Activated T-cell treated with anti-CD3 and anti-CD28 coated beads for 24 hours (primary cell): ENCODE data around the gene TRIM14.
"Not testable (repeated sequence)": the region's sequence is repeated elsewhere in the genome, so short reads cannot be mapped to it uniquely, and the experiment has no call there.

Experiments
- DNase-seq: peaks from one replicate; pipeline ENCODE4 v3.0.0-alpha.2; 2020; ENCODE audit warnings: low read depth

Gene TRIM14

GRCh38 chr9:98081477-98082219, 37.4 kb downstream of the TRIM14 start:
- no peak for DNase-seq

- DNase-seq: no peak
These were observed 38.2 kb downstream of the TRIM14 start for GRCh38 chr9:98080780-98081179.

DNA sequence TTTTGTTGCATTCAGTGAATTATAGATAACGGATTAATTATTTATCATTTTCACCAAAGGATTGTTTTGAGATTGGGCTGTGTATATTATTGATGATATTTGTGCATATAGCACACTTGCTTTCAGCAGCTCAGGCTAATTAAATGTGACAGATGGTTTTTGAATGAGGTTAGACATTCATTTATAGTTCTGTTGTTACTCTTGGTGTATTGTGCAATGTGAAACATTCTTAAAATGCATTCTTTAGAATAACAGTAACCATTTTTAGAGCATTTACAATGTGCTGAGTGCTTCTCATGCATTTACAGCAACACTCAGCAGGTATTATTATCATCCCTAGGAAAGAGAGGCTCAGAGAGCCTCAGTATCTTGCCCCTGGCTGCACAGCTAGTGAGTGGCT, 38.7 kb downstream of the TRIM14 start:
- no peak for DNase-seq

- DNase-seq: no peak
These were observed 40.1 kb downstream of the TRIM14 start for GRCh38 chr9:98078895-98079294.

DNA sequence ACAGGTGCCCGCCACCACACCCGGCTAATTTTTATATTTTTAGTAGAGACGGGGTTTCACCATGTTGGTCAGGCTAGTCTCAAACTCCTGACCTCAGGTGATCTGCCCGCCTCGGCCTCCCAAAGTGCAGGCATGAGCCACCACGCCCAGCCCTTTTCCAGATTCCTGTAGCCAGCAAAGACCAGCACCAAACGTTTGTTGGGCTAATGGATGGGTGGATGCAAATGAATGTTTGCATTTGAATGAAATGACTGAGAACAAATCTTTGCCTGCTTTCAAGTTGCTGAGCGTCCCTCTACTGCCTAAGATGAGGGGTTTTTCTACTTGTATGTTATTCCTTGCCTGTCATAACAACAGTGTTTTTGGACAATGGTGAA, 42.5 kb downstream of the TRIM14 start:
- not testable (repeated sequence) for DNase-seq

- DNase-seq: no peak
These were observed 43.7 kb downstream of the TRIM14 start for GRCh38 chr9:98075332-98075805.

GRCh38 chr9:98074115-98074990, 44.7 kb downstream of the TRIM14 start:
- DNase-seq: peak; percentile 54

GRCh38 chr9:98071737-98072136, 47.3 kb downstream of the TRIM14 start:
- DNase-seq: no peak

DNA sequence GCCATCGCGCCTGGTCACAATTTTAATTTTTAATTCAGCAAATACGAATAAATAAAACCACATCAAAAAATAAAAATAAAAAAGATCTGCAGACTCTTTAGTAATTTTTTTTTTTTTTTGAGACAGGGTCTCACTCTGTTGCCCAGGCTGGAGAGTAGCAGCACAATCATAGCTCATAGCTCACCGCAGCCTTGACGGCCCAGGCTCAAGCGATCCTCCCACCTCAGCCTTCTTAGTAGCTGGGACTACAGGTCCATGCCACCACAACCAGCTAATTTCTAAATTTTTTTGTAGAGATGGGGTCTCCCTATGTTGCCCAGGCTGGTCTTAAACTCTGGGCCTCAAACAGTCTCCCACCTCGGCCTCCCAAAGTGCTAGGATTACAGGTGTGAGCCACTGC, 48.3 kb downstream of the TRIM14 start:
- DNase-seq: no peak

GRCh38 chr9:98069551-98069950, 49.5 kb downstream of the TRIM14 start:
- no peak for DNase-seq

DNA sequence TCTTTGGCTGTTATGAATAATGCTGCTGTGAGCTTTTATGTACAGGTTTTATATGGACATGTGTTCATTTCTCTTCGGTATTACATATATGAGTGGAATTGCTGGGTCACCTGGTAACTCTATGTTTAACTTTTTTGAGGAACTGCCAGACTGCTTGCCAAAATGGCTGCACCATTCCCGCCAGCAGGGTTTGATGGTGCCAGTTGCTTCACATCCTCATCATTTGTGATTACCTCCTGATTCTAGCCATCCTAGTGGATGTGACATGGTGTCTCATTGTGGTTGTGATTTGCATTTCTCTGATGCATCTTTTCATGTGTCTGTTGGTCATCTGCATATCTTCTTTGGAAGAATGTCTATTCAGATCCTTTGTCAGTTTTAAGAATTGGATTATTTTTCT, 51.8 kb downstream of the TRIM14 start:
- DNase-seq: no peak

- no peak for DNase-seq
These were observed 52.8 kb downstream of the TRIM14 start for GRCh38 chr9:98066235-98066634.

DNA sequence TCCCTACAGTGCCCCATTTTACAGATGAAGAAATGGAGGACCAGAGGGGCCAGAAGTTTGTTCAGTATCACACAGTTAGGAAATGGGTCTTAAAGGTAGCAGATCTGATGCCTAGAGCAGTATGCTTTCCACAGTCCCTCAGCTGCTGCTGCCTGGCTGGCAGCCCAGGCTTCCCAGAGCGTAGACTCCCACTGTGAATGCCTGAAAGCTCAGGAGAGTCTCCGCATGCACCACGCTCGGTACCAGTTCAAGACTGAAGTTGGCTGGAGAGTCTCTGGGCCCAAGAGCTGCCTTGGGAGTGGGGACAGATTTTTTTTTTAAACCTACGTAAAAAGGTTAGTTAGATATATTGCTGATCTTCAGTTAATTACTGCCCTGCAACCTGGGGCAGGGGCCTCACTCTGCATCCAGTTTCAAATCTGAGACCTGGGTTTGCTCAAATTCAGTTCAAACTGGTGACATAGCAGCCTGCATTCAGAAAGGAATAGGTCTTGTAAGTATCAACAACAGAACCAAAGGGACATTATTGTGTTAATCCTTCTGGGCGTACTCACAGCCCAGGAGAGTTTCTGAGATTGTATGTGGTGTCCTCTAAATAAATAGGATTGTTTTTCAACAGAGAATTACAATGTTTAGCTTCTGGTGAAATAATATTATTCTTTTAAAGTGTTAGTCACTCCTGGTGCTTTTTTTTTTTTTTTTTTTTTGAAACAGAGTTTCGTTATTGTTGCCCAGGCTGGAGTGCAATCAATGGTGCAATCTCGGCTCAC, 54.2 kb downstream of the TRIM14 start:
- no peak for DNase-seq

GRCh38 chr9:98062161-98062560, 56.9 kb downstream of the TRIM14 start:
- no peak for DNase-seq

DNA sequence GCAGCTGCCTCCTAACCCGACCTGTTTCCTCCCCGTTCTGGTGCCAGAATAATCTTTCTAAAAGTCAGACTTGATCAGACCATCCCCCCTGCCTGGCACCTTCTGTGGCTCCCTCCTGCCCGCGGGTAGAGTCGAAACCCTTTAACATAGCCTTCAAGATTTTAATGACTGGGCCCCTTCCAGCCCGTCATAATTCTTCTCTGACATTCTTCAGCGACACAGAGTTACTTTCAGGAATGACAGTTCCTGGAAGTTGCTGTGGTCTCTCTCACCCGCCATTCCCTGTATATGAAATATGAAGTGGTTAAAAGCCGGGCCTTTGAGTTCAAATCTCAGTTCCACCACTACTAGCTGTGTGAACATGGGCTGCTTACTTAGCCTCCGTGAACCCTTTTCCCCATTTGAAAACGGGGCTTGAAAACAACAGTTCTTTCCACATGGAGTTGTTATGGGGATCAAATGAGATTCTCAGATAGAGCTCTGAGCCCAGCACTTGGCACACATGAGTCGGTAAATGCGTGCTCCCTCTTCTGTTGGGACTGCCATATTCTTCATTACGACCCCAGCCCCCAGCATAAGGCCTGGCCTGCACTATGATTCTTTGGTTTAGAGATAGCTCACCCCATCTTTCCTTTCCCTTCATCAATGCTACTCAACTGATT, 61.8 kb downstream of the TRIM14 start:
- no peak for DNase-seq

DNA sequence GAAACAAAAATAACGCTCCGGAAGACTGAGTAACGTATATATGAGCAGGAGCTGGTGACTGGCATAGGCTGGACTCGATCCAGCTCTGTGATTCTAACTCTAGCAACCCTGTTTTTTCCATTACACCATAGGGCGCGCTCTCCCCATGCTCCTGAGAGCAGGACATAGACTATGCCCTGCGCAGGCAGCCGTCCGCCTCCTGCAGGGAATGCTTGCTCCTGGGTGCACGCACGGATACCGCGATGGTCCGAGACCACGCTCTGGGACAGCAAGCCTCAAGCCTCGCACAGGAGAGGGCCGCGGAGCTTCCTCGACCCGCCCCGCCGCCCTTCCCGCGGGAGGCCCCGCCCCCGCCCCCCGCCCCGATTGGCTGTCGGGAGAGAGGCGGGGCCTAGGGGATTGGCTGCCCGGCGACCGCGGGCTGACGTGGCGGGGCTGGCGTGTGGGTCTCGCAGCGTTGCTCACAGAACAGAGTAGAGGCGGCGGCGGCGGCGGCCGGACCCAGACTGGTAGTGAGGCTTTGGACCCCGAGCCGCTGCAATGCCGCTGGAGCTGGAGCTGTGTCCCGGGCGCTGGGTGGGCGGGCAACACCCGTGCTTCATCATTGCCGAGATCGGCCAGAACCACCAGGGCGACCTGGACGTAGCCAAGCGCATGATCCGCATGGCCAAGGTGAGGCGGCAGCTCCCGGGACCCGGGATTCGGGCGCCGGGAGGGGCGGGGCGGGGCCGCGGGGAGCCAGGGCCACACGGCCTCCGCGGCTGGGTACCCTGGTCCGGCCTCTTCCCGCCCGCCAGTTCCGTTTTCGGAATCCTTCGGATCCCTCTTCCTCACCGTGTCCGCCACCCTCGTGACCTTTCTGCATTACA, 62.5 kb downstream of the TRIM14 start, which contains the start of gene NANS:
NANS (plus strand) TSS at position 464 of the 869 bp plus-strand sequence; CDS start at position 541, 77 bp downstream.
- peak; percentile 87 for DNase-seq

GRCh38 chr9:98054376-98054951, 64.6 kb downstream of the TRIM14 start:
- no peak for DNase-seq

DNA sequence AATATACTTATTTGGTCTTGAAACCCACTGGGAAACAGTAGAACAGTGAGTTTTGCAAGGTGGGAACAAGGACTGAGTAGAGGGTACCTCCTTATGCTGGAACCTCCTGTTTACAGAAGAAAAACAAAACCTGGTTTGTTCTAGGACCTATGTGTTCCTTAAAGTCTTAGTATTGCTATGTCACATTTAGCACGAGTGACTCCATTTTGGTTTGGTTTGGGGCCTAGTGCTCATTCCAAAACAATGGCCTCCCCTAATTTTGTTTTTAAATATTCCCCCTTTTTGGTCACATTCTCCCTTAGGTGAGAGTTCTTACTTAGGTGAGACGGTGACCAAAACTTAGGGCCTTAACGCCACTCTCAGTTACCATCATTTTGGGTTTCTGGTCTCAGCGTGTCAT, 68.7 kb downstream of the TRIM14 start:
- DNase-seq: no peak

DNA sequence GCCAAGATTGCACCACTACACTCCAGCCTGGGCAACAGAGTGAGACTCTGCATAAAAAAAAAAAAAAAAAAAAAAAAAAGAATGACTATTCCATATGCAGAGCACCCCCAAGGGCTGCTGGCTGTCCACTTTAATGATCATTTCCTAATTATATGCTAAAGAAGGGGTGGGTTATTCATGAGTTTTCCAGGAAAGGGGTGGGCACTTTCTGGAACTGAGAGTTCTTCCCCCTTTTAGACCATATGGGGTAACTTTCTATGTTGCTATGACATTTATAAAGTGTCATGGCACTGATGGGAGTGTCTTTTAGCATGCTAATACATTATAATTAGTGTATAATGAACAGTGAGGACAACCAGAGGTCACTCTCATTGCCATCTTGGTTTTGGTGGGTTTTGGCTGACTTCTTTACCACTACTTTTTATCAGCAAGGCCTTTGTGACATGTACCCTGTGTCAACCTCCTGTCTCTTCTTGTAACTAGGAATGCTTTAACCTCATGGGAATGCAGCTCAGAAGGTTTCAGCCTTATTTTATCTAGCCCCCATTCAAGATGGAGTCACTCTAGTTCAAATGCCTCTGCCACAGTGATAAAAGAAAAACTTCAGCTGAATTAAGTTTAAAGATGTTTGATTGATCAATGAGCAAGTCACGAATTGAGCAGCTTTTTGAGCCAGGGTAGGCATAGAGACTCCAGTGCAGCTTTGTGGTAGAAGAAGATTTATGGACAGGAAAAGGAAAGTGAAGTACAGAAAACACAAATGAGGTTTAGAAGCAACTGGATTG, 69.5 kb downstream of the TRIM14 start:
- DNase-seq: no peak

- DNase-seq: no peak
These were observed 72.0 kb downstream of the TRIM14 start for GRCh38 chr9:98047002-98047401.
